OCI-LY7 (cell line): ENCODE data around the gene KIRREL3. TPM values are rescaled to one million over a fixed set of nuclear protein-coding genes. Genes with fewer than 3 reads are reported as not detected.

Experiments
- BruUV-seq: library from RNA; stranded (reverse); fragments of 400-500 nt; replicated peaks from 2 replicates; lab custom pipeline; 2021; lab: Mats Ljungman, UMichigan
- CTCF ChIA-PET: fragments of 300-600 bp; sonication (Branson Sonifier 250); formaldehyde crosslinking; loops from one replicate; lab custom pipeline; 2022; ENCODE audit warnings: antibody characterized with exemption; ENCODE audit not compliant: unreplicated experiment; lab: Charles Lee
- POLR2A ChIA-PET: fragments of 300-600 bp; sonication (Branson Sonifier 250); formaldehyde crosslinking; loops from one replicate; lab custom pipeline; 2022; ENCODE audit warnings: antibody characterized with exemption; lab: Charles Lee
- DNase-seq: peaks from one replicate; pipeline ENCODE4 v3.0.0-alpha.2; 2015; ENCODE audit warnings: low spot score
- H2AFZ ChIP-seq: fragments of 200-600 bp; sonication (generic), shearing (Covaris generic); 2 replicates; pipeline ENCODE4 v1.6.1; 2014; ENCODE audit warnings: mild to moderate bottlenecking, antibody characterized with exemption, low read length, moderate library complexity
- H3K27ac ChIP-seq: fragments of 200-600 bp; sonication (generic); 2 replicates; pipeline ENCODE4 v1.5.1; 2014; ENCODE audit warnings: mixed run types, low read depth, mild to moderate bottlenecking, moderate library complexity, low read length, inconsistent platforms; ENCODE audit not compliant: poor library complexity, severe bottlenecking
- H3K36me3 ChIP-seq: fragments of 200-600 bp; sonication (generic); 2 replicates; pipeline ENCODE4 v1.6.1; 2014; ENCODE audit warnings: mild to moderate bottlenecking, antibody characterized with exemption, low read length, moderate library complexity, mixed read lengths; ENCODE audit not compliant: insufficient read depth
- H3K4me1 ChIP-seq: fragments of 200-600 bp; sonication (generic); 2 replicates; pipeline ENCODE4 v1.5.1; 2014; ENCODE audit warnings: mild to moderate bottlenecking, low read length; ENCODE audit not compliant: insufficient read depth, poor library complexity, severe bottlenecking
- H3K4me2 ChIP-seq: fragments of 200-600 bp; sonication (generic); 2 replicates; pipeline ENCODE4 v1.6.1; 2014; ENCODE audit warnings: mild to moderate bottlenecking, low read length
- H3K4me3 ChIP-seq: fragments of 200-600 bp; sonication (generic); 2 replicates; pipeline ENCODE4 v1.5.1; 2014; ENCODE audit warnings: mild to moderate bottlenecking, low read depth, low read length; ENCODE audit not compliant: poor library complexity, severe bottlenecking
- H3K79me2 ChIP-seq: fragments of 200-600 bp; sonication (generic); 2 replicates; pipeline ENCODE4 v1.6.1; 2016; ENCODE audit warnings: low read depth, mild to moderate bottlenecking, low read length, moderate library complexity, mixed read lengths; ENCODE audit not compliant: insufficient read depth
- H3K9me2 ChIP-seq: fragments of 200-600 bp; sonication (generic); 2 replicates; pipeline ENCODE4 v1.6.1; 2016; ENCODE audit warnings: mild to moderate bottlenecking, low read length, mixed read lengths; ENCODE audit not compliant: insufficient read depth
- H3K9me3 ChIP-seq: fragments of 200-600 bp; sonication (generic); 2 replicates; pipeline ENCODE4 v1.6.1; 2014; ENCODE audit warnings: mild to moderate bottlenecking, mixed run types, low read length, mixed read lengths
- H4K20me1 ChIP-seq: fragments of 200-600 bp; sonication (generic); 2 replicates; pipeline ENCODE4 v1.6.1; 2014; ENCODE audit warnings: mild to moderate bottlenecking, antibody characterized with exemption, low read length, moderate library complexity, mixed read lengths; ENCODE audit not compliant: insufficient read depth
- EZH2phosphoT487 ChIP-seq: fragments of 200-600 bp; sonication (generic); IDR thresholded peaks from 2 replicates; pipeline ENCODE4 v1.6.1; 2018; ENCODE audit warnings: low read depth, borderline replicate concordance, mild to moderate bottlenecking, mixed run types, antibody characterized with exemption, low read length, moderate library complexity, mixed read lengths
- intact Hi-C: fragments of 100-400 bp; cut with micrococcal nuclease; formaldehyde crosslinking; loops from one replicate; pipeline ENCODE4 v1.10.0; 2022; ENCODE audit not compliant: unreplicated experiment
- total RNA-seq, 2 experiments: library from RNA; depleted of rRNA in 1 of 2; stranded (reverse); fragments of >200 nt in 1 of 2; shearing (Covaris generic) in 1 of 2; gene quantifications; 2 replicates each; pipeline ENCODE4 v1.2.3, GENCODE V29; 2014 to 2022
- TF ChIP-seq, protein P1 (sequence below): fragments of 200-600 bp; sonication (generic); conservative IDR thresholded peaks from 2 replicates; pipeline ENCODE4 v1.5.1; 2014; ENCODE audit warnings: mild to moderate bottlenecking, antibody characterized with exemption, low read length, moderate library complexity, mixed read lengths

Gene KIRREL3
- total RNA-seq, 2 experiments from 2014 or later: not detected

DNA sequence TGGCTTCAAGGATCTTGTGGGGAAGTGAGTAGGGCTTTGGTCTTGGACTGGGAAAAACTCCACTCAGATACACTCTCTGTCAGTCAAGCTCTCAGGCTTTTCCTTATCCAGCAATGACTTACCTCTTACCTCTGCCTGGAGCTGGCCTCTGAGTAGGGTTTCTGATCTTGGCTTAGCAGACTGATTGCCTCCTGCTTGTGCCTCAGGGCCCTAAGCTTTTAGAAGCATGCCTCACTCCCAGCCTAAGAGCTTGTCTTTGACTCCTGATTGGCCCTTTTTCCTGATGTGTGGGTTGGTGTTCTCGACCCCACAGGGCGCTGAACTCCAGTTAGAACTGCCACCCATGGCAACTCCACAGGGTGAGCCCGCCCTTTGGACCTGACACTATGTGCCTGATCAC is 370.1 kb downstream of the KIRREL3 start:
- no peak for DNase-seq
- intact Hi-C loops: no loop called here
- POLR2A ChIA-PET: no interaction called here
- no peak overlapping the region for H3K4me2 ChIP-seq
- CTCF ChIA-PET: no interaction called here
- no peaks in the 10 kb centered on the region for H3K36me3 ChIP-seq
- H3K4me3 ChIP-seq: no peak overlapping the region
- no peaks in the 10 kb centered on the region for H3K9me3 ChIP-seq
- H2AFZ ChIP-seq: no peak overlapping the region
- H3K4me1 ChIP-seq: no peaks in the 10 kb centered on the region
- no peak overlapping the region for H3K27ac ChIP-seq
- BruUV-seq: no TSS peak
- H3K9me2 ChIP-seq: no peaks in the 10 kb centered on the region
- TF ChIP-seq, protein P1, sequence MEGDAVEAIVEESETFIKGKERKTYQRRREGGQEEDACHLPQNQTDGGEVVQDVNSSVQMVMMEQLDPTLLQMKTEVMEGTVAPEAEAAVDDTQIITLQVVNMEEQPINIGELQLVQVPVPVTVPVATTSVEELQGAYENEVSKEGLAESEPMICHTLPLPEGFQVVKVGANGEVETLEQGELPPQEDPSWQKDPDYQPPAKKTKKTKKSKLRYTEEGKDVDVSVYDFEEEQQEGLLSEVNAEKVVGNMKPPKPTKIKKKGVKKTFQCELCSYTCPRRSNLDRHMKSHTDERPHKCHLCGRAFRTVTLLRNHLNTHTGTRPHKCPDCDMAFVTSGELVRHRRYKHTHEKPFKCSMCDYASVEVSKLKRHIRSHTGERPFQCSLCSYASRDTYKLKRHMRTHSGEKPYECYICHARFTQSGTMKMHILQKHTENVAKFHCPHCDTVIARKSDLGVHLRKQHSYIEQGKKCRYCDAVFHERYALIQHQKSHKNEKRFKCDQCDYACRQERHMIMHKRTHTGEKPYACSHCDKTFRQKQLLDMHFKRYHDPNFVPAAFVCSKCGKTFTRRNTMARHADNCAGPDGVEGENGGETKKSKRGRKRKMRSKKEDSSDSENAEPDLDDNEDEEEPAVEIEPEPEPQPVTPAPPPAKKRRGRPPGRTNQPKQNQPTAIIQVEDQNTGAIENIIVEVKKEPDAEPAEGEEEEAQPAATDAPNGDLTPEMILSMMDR: no peak
- no peak for TF ChIP-seq EZH2phosphoT487
- no peaks in the 10 kb centered on the region for H4K20me1 ChIP-seq
- H3K79me2 ChIP-seq: no peaks in the 10 kb centered on the region

DNA sequence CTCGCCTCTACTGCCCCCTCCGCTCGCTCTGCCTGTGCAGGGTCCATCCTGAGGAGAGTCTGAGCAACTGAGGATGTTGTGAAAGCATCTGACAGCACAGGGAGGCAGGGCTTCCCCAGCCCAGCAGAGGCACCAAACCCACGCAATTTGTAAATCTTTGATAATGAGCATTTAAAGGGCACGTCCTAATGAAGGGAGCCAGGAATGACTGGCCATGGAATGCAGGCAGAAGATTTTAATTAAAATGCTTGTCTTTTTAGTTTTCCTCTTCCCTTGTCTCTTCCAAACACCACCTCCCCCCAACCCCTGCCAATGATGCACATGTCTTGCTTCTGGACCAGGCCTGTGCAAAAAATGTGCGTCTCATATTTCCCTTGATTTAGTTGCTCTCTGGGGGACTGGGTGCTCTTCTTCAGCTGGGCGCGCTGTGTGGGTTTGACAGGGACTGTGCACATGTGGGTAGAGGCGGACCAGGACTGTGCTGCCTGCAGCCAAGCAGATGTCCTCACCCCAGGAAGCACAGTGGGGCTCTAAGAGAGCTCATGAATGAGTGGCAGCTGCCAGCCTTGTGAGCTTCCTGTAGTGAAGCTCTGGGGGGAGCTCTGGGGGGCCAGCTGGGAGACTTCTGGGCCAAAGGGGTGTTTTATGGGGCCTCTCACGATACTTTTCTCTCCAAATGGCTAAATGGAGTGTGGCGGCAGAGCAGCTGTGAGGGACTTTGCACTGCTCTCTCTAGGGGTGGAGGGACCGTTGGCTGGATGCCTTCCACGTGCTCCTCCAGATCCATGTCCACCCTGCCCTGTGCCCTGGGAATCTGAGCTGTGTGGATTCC is 371.6 kb downstream of the KIRREL3 start:
- intact Hi-C loops: no loop called here
- DNase-seq: no peak
- TF ChIP-seq EZH2phosphoT487: no peak
- TF ChIP-seq, protein P1: no peak
- Histone ChIP-seq H3K27ac (no peak overlapping the region), H3K4me2 (no peak overlapping the region), H2AFZ (no peak overlapping the region), H3K9me2 (no peaks in the 10 kb centered on the region), H3K4me3 (no peak overlapping the region), H3K9me3 (no peaks in the 10 kb centered on the region), H3K4me1 (no peaks in the 10 kb centered on the region), H3K36me3 (no peaks in the 10 kb centered on the region), H3K79me2 (no peaks in the 10 kb centered on the region), H4K20me1 (no peaks in the 10 kb centered on the region)
- ChIA-PET POLR2A (no interaction called here), CTCF (no interaction called here)
- no TSS peak for BruUV-seq

DNA sequence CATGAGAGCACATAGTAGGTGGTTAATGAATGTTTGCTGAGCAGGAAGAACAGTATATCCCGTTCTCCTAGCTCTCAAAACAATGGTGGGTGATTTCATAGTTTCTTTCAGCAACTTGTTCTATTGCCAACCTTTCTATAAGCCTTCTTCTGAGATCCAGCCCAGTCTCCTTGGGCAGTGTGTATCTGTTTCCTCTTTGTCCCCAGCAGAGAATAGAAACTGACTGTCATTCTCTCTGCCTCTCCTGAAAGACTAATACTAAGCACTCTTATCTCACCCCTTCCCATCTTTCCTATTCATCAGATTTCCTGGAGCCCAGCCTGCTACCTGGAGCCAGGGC is 372.1 kb downstream of the KIRREL3 start:
- CTCF ChIA-PET: no interaction called here
- no peak overlapping the region for H3K4me3 ChIP-seq
- no peaks in the 10 kb centered on the region for H3K79me2 ChIP-seq
- H3K9me3 ChIP-seq: no peaks in the 10 kb centered on the region
- no TSS peak for BruUV-seq
- POLR2A ChIA-PET: no interaction called here
- no peaks in the 10 kb centered on the region for H3K36me3 ChIP-seq
- H3K27ac ChIP-seq: no peak overlapping the region
- no peaks in the 10 kb centered on the region for H3K4me1 ChIP-seq
- intact Hi-C loops: no loop called here
- no peak for DNase-seq
- no peak overlapping the region for H3K4me2 ChIP-seq
- TF ChIP-seq, protein P1: no peak
- TF ChIP-seq EZH2phosphoT487: no peak
- no peaks in the 10 kb centered on the region for H4K20me1 ChIP-seq
- H2AFZ ChIP-seq: no peak overlapping the region
- no peaks in the 10 kb centered on the region for H3K9me2 ChIP-seq
